ENCODE data around the gene KCNJ14. TPM values are rescaled to one million over a fixed set of nuclear protein-coding genes. Genes with fewer than 3 reads are reported as not detected.
A peak's percentile ranks its signal among the peaks of the same experiment; 100 is the strongest.

The KCNJ14 gene
- total and polyA plus RNA-seq, 11 donors, result 0.20 to 2.0 (median 0.40) TPM

DNA sequence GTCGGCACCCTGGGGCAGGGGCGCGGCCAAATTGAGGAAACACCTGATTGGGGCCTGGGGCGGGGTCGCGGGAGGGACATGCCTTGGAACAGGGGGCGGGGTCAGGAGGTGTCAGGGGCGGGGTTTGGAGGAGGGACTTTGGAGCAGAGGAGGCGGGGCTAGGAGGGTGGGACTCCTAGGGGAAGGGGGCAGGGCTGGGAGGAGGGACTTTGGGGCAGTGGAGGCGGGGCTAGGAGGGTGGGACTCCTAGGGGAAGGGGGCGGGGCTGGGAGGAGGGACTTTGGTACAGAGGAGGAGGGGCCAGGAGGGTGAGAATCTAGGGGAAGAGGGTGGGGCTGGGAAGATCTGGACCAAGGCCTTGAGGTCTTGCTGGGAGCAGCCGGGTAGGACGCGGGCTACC lies 40.0 kb upstream of the KCNJ14 start:
- peaks cover 0 to 21% (median 0%) of the 10 kb centered on the region in 9 donors for H3K27me3 ChIP-seq

DNA sequence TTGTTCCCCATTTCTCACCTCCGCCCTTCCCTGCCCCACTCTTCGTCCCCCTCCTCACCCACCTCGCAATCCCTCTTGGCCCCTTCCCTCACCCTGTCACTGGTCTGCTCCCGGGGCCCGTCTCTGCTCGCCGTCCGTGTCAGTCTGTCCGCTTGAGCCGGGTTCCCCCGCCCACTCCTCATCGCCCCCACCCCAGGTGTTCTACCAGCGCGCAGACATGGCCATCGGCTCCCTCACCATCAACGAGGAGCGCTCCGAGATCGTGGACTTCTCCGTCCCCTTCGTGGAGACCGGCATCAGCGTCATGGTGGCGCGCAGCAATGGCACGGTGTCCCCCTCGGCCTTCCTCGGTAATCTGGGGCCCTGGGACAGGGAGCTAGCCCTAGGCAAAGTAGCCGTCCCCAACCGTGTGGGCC lies 39.6 kb upstream of the KCNJ14 start:
- peaks cover 0 to 20% (median 0%) of the 10 kb centered on the region in 12 donors for H3K4me1 ChIP-seq
- ATAC-seq (no peak), DNase-seq (peak in 1 of 5 donors; percentile 72)
- TF ChIP-seq, protein P1, sequence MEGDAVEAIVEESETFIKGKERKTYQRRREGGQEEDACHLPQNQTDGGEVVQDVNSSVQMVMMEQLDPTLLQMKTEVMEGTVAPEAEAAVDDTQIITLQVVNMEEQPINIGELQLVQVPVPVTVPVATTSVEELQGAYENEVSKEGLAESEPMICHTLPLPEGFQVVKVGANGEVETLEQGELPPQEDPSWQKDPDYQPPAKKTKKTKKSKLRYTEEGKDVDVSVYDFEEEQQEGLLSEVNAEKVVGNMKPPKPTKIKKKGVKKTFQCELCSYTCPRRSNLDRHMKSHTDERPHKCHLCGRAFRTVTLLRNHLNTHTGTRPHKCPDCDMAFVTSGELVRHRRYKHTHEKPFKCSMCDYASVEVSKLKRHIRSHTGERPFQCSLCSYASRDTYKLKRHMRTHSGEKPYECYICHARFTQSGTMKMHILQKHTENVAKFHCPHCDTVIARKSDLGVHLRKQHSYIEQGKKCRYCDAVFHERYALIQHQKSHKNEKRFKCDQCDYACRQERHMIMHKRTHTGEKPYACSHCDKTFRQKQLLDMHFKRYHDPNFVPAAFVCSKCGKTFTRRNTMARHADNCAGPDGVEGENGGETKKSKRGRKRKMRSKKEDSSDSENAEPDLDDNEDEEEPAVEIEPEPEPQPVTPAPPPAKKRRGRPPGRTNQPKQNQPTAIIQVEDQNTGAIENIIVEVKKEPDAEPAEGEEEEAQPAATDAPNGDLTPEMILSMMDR (IDR thresholded peaks at IDR 0.05), result no peak
- TF ChIP-seq POLR2A (IDR thresholded peaks at IDR 0.05), result no peak
- H3K9me3 ChIP-seq, result no peaks in the 10 kb centered on the region
- no peak overlapping the region for H3K27ac ChIP-seq
- no peaks in the 10 kb centered on the region for H3K36me3 ChIP-seq
- intact Hi-C loops (cut with DNase I), result no loop called here
- 31 to 62% (median 40%) methylated on average over 26 to 30 of the region's 30 CpGs for WGBS, 4 donors
- H3K4me3 ChIP-seq, result peak overlapping the region in 9 of 12 donors; percentile 18 to 33 (median 25)
- H3K27me3 ChIP-seq, result peaks cover 0 to 21% (median 0%) of the 10 kb centered on the region in 9 donors

More for the DNA sequence above, 40.0 kb upstream of the KCNJ14 start:
- TF ChIP-seq POLR2A (IDR thresholded peaks at IDR 0.05), result no peak
- ATAC-seq (peak; percentile 72 to 90 (median 90)), DNase-seq (peak; percentile 68 to 88 (median 83))
- H3K27ac ChIP-seq, result no peak overlapping the region
- H3K4me3 ChIP-seq, result peak overlapping the region in 9 of 12 donors; percentile 20 to 48 (median 25)
- intact Hi-C loops (cut with DNase I), result no loop called here
- H3K4me1 ChIP-seq, result peaks cover 0 to 20% (median 0%) of the 10 kb centered on the region in 12 donors
- H3K9me3 ChIP-seq, result no peaks in the 10 kb centered on the region
- H3K36me3 ChIP-seq, result no peaks in the 10 kb centered on the region
- 22 to 39% (median 30%) methylated on average over 14 of the region's 14 CpGs for WGBS, 4 donors

DNA sequence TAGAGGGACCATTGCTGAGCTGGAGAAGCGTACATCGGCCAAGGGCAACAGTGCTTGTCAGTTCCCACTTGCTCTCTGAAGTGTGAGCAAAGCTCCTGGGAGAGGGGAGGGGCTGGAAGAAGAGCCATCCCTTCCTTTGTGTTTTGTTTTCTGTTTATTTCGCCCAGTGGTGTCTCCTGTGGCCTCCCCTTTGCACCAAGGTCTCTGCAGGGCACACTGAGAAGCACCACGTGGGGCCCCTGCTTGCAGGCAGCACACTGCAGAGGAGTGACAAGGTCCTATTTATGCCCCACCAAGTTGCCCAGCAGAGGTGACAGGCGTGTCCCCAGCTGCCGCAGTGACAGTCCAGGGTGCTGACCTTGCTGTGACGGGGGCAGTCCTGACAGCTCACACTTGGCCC lies 38.0 kb upstream of the KCNJ14 start:
- peak; percentile 33 to 67 (median 56) for ATAC-seq
- peaks cover 0 to 20% (median 0%) of the 10 kb centered on the region in 12 donors for H3K4me1 ChIP-seq
- 57 to 83% (median 58%) methylated on average over 4 to 7 of the region's 7 CpGs for WGBS, 4 donors
- H3K4me3 ChIP-seq, result no peak overlapping the region
- peaks cover 0 to 21% (median 0%) of the 10 kb centered on the region in 9 donors for H3K27me3 ChIP-seq
- H3K27ac ChIP-seq, result peak overlapping the region in 1 of 12 donors; percentile 32
- intact Hi-C loops (cut with DNase I), result no loop called here
- H3K9me3 ChIP-seq, result no peaks in the 10 kb centered on the region
- TF ChIP-seq, protein P1 (IDR thresholded peaks at IDR 0.05), result no peak
- no peak for TF ChIP-seq POLR2A (IDR thresholded peaks at IDR 0.05)
- H3K36me3 ChIP-seq, result no peaks in the 10 kb centered on the region
- peak in 1 of 5 donors; percentile 61 for DNase-seq

DNA sequence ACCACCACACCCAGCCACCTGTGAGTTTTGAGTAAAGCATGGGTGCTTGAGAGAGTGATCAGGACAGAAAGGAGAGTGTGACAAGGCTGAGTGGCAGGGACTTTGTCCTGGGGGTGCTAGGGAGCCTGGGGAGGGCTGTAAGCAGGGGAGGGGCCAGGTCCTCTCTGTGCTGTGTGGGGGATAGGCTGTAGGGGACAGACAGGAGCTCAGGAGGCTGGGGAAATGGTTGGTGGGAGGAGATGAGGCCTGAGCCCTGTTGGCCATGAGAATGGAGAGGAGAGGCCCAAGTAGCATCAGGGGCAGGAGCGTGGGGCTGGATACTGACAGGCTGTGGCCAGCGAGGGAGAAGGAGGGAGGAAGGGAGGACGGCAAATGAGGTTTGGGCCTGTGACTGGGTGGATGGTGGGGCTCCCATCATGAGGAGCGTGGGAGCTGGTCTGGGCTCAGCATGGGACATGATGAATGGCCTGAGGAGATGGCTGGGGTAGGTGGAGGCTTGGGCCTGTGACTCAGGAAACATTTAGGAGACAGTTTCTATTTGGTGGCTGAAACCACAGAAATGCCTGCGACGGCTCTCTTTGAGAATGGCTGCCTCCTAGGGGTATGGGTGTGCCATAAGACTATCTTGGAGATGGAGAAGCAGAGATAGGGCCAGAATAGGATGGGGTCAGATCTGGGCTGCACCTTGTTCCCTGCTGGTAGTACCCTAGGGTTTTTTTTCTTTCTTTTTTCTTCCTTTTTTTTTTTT lies 36.9 kb upstream of the KCNJ14 start:
- H3K36me3 ChIP-seq, result no peaks in the 10 kb centered on the region
- no peak for ATAC-seq
- H3K4me3 ChIP-seq, result no peak overlapping the region
- TF ChIP-seq, protein P1 (IDR thresholded peaks at IDR 0.05), result no peak
- TF ChIP-seq POLR2A (IDR thresholded peaks at IDR 0.05), result no peak
- no peak overlapping the region for H3K27ac ChIP-seq
- H3K27me3 ChIP-seq, result peaks cover 0 to 21% (median 0%) of the 10 kb centered on the region in 9 donors
- intact Hi-C loops (cut with DNase I), result no loop called here
- no peak for DNase-seq
- no peaks in the 10 kb centered on the region for H3K9me3 ChIP-seq
- peaks cover 0 to 20% (median 0%) of the 10 kb centered on the region in 12 donors for H3K4me1 ChIP-seq
- WGBS, 4 donors, result 85 to 90% (median 87%) methylated on average over 6 of the region's 6 CpGs

Data from heart left ventricle (tissue), 16 donors.